Endodermal cell (in vitro differentiated cells): ENCODE measurements around the gene VSTM4. TPM values are rescaled to one million over a fixed set of nuclear protein-coding genes. Genes with fewer than 3 reads are reported as not detected.

Experiments
- DNase-seq: peaks from one replicate; pipeline ENCODE4 v3.0.0-alpha.2; 2017
- H3K27ac ChIP-seq: 2 replicates; pipeline ENCODE4 v1.5.1; 2013; ENCODE audit warnings: mild to moderate bottlenecking, low read depth, low read length, moderate library complexity
- H3K27me3 ChIP-seq: 2 replicates; pipeline ENCODE4 v1.6.1; 2013; ENCODE audit warnings: mild to moderate bottlenecking, low read length, moderate library complexity; ENCODE audit not compliant: insufficient read depth, control insufficient read depth, poor library complexity, severe bottlenecking
- H3K36me3 ChIP-seq: 2 replicates; pipeline ENCODE4 v1.7.0; 2013; ENCODE audit warnings: mild to moderate bottlenecking, low read length, moderate library complexity; ENCODE audit not compliant: control insufficient read depth, insufficient read depth
- H3K4me1 ChIP-seq: one replicate; pipeline ENCODE4 v1.7.0; 2013; ENCODE audit warnings: low read length; ENCODE audit not compliant: control insufficient read depth, insufficient read depth
- H3K4me3 ChIP-seq: 2 replicates; pipeline ENCODE4 v1.5.1; 2013; ENCODE audit warnings: mild to moderate bottlenecking, low read length, moderate library complexity
- H3K9ac ChIP-seq: 2 replicates; pipeline ENCODE4 v1.6.1; 2013; ENCODE audit warnings: mild to moderate bottlenecking, low read length, moderate library complexity; ENCODE audit not compliant: poor library complexity, severe bottlenecking; ENCODE audit errors: extremely low read depth
- H3K9me3 ChIP-seq: 2 replicates; pipeline ENCODE4 v1.6.1; 2013; ENCODE audit warnings: mild to moderate bottlenecking, low read length, moderate library complexity; ENCODE audit not compliant: control insufficient read depth
- H3K27ac Mint-ChIP-seq: 2 replicates; pipeline ENCODE4 v1.8.0; 2020; ENCODE audit warnings: mixed read lengths
- H3K27me3 Mint-ChIP-seq: 2 replicates; pipeline ENCODE4 v1.8.0; 2021; ENCODE audit warnings: mild to moderate bottlenecking, mixed read lengths; ENCODE audit not compliant: insufficient read depth
- H3K36me3 Mint-ChIP-seq: 2 replicates; pipeline ENCODE4 v1.8.0; 2020; ENCODE audit warnings: low read depth, mixed read lengths
- H3K4me1 Mint-ChIP-seq: 2 replicates; pipeline ENCODE4 v1.8.0; 2020; ENCODE audit warnings: mixed read lengths
- H3K4me3 Mint-ChIP-seq: 2 replicates; pipeline ENCODE4 v1.8.0; 2020; ENCODE audit warnings: mild to moderate bottlenecking, moderate library complexity, mixed read lengths
- H3K9me3 Mint-ChIP-seq: 2 replicates; pipeline ENCODE4 v1.8.0; 2020; ENCODE audit warnings: mild to moderate bottlenecking, mixed read lengths
- CTCF ChIP-seq: fragments of 200-600 bp; sonication (generic); conservative IDR thresholded peaks from 2 replicates; pipeline ENCODE4 v1.5.0; 2021; ENCODE audit warnings: antibody characterized with exemption, mild to moderate bottlenecking
- WGBS, 2 experiments: methylation state at CpG; one replicate each; pipeline versions ENCODE4 v1.1.5 to v1.1.7; 2013; ENCODE audit warnings: missing lambda C conversion rate in 2 of 2, mixed read lengths in 1 of 2; ENCODE audit not compliant: insufficient coverage in 1 of 2, insufficient read length in 1 of 2; 5-methylcytosine and 5-hydroxymethylcytosine counted together
- total RNA-seq, 2 donors: library from RNA; stranded (reverse); fragmentation: NEBNext Ultra II Directional in 1 of 2; extraction: Animal tissue kit (Norgen Biotek cat#: 25700) in 1 of 2; gene quantifications; 2 replicates in 1 of 2; 3 replicates in 1 of 2; pipeline ENCODE4 v1.2.1, GENCODE V29; 2021

VSTM4 gene
- total RNA-seq, 2 donors from 2014 or later = 0.51 to 0.77 TPM

- no peak for TF ChIP-seq CTCF
- H3K9me3 Mint-ChIP-seq = peaks cover 3% of the 10 kb centered on the region
- H3K4me3 Mint-ChIP-seq = no peak overlapping the region
- no peak for DNase-seq
- peaks cover 12% of the 10 kb centered on the region for H3K4me1 Mint-ChIP-seq
- no peaks in the 10 kb centered on the region for H3K36me3 Mint-ChIP-seq
- 80 to 88% methylated on average over 3 of the region's 3 CpGs for WGBS, 2 experiments
- no peaks in the 10 kb centered on the region for H3K36me3 ChIP-seq
- no peak overlapping the region for H3K9ac ChIP-seq
- H3K27ac Mint-ChIP-seq = no peak overlapping the region
- no peaks in the 10 kb centered on the region for H3K9me3 ChIP-seq
- H3K4me3 ChIP-seq = no peak overlapping the region
- peaks cover 14% of the 10 kb centered on the region for H3K27me3 Mint-ChIP-seq
- H3K27me3 ChIP-seq = peaks cover 33% of the 10 kb centered on the region
- H3K4me1 ChIP-seq = no peaks in the 10 kb centered on the region
- no peak overlapping the region for H3K27ac ChIP-seq
These were observed 5.6 kb upstream of the VSTM4 start for GRCh38 chr10:49120911-49121310.

- Mint-ChIP-seq H3K27ac (no peak overlapping the region), H3K27me3 (peaks cover 17% of the 10 kb centered on the region), H3K36me3 (no peaks in the 10 kb centered on the region), H3K9me3 (peaks cover 3% of the 10 kb centered on the region), H3K4me3 (no peak overlapping the region), H3K4me1 (peaks cover 12% of the 10 kb centered on the region)
- 28 to 56% methylated on average over 3 of the region's 3 CpGs for WGBS, 2 experiments
- H3K4me1 ChIP-seq = no peaks in the 10 kb centered on the region
- no peaks in the 10 kb centered on the region for H3K9me3 ChIP-seq
- H3K27me3 ChIP-seq = peaks cover 37% of the 10 kb centered on the region
- no peak for TF ChIP-seq CTCF
- no peaks in the 10 kb centered on the region for H3K36me3 ChIP-seq
- peak; percentile 51 for DNase-seq
- H3K4me3 ChIP-seq = no peak overlapping the region
- H3K27ac ChIP-seq = no peak overlapping the region
- no peak overlapping the region for H3K9ac ChIP-seq
These were observed 4.4 kb upstream of the VSTM4 start for GRCh38 chr10:49119746-49120145.

- 56 to 80% methylated on average over 4 to 6 of the region's 6 CpGs for WGBS, 2 experiments
- TF ChIP-seq CTCF = no peak
- peaks cover 29% of the 10 kb centered on the region for H3K27me3 Mint-ChIP-seq
These were observed 3.2 kb upstream of the VSTM4 start for GRCh38 chr10:49118430-49119074.

More at GRCh38 chr10:49118430-49119074, 3.2 kb upstream of the VSTM4 start:
- H3K4me1 ChIP-seq = no peaks in the 10 kb centered on the region
- H3K27me3 ChIP-seq = peaks cover 49% of the 10 kb centered on the region
- no peaks in the 10 kb centered on the region for H3K9me3 ChIP-seq
- H3K4me3 ChIP-seq = no peak overlapping the region
- no peak overlapping the region for H3K27ac Mint-ChIP-seq
- no peak overlapping the region for H3K9ac ChIP-seq
- DNase-seq = peak; percentile 53
- no peak overlapping the region for H3K4me3 Mint-ChIP-seq
- H3K27ac ChIP-seq = no peak overlapping the region
- H3K4me1 Mint-ChIP-seq = peaks cover 12% of the 10 kb centered on the region
- no peaks in the 10 kb centered on the region for H3K36me3 Mint-ChIP-seq
- no peaks in the 10 kb centered on the region for H3K36me3 ChIP-seq
- H3K9me3 Mint-ChIP-seq = peaks cover 3% of the 10 kb centered on the region
